ENCODE measurements around the gene KRT35.

Gene KRT35

GRCh38 chr17:41481036-41481435 lies at the start of gene KRT35:
TSS of gene KRT35 (minus strand) at chr17:41481151. CDS start at chr17:41481097, 54 bp downstream.
- DNase-seq (ENCODE audit: insufficient read length, low spot score) (no peak), FAIRE-seq (no peak)
- no peak for TF ChIP-seq CTCF (IDR thresholded peaks at IDR 0.05; ENCODE audit: insufficient read depth, missing control alignments)

- TF ChIP-seq CTCF (IDR thresholded peaks at IDR 0.05; ENCODE audit: insufficient read depth, missing control alignments), result no peak
- DNase-seq (ENCODE audit: insufficient read length, low spot score) (no peak), FAIRE-seq (no peak)
Observed at GRCh38 chr17:41530062-41531048, 49.4 kb upstream of the KRT35 start.

- DNase-seq (ENCODE audit: insufficient read length, low spot score) (no peak), FAIRE-seq (no peak)
- TF ChIP-seq CTCF (IDR thresholded peaks at IDR 0.05; ENCODE audit: insufficient read depth, missing control alignments), result no peak
Observed at GRCh38 chr17:41529491-41529915, 48.6 kb upstream of the KRT35 start.

- TF ChIP-seq CTCF (IDR thresholded peaks at IDR 0.05; ENCODE audit: insufficient read depth, missing control alignments), result no peak
- FAIRE-seq, result no peak
- no peak for DNase-seq (ENCODE audit: insufficient read length, low spot score)
Observed at GRCh38 chr17:41528959-41529353, 48.0 kb upstream of the KRT35 start.

GRCh38 chr17:41527063-41528023 lies 46.4 kb upstream of the KRT35 start:
- TF ChIP-seq CTCF (IDR thresholded peaks at IDR 0.05; ENCODE audit: insufficient read depth, missing control alignments), result no peak
- FAIRE-seq (no peak), DNase-seq (ENCODE audit: insufficient read length, low spot score) (no peak)

GRCh38 chr17:41524261-41524660 lies 43.3 kb upstream of the KRT35 start:
- DNase-seq (ENCODE audit: insufficient read length, low spot score) (no peak), FAIRE-seq (no peak)
- no peak for TF ChIP-seq CTCF (IDR thresholded peaks at IDR 0.05; ENCODE audit: insufficient read depth, missing control alignments)

All from D721Med (cell line).